Endothelial cell of umbilical vein (primary cell): ENCODE data around the gene BEST2.

ENCODE experiments used
- EZH2 ChIP-seq: IDR thresholded peaks from 2 replicates; pipeline ENCODE4 v1.6.1; 2012; ENCODE audit warnings: borderline replicate concordance, low read depth, mild to moderate bottlenecking, moderate library complexity, low read length, inconsistent platforms; ENCODE audit not compliant: severe bottlenecking
- GATA2 ChIP-seq: IDR thresholded peaks from 2 replicates; pipeline ENCODE4 v1.7.0; 2011; ENCODE audit warnings: low read depth, mild to moderate bottlenecking, moderate library complexity, mixed read lengths, low read length; ENCODE audit not compliant: insufficient read length, insufficient read depth
- MAX ChIP-seq: IDR thresholded peaks from 2 replicates; pipeline ENCODE4 v1.6.1; 2011; ENCODE audit not compliant: insufficient read depth, insufficient read length
- POLR2A ChIP-seq: IDR thresholded peaks from 2 replicates; pipeline ENCODE4 v1.6.1; 2012; ENCODE audit warnings: low read depth, mild to moderate bottlenecking, control low read depth, low read length
- TF ChIP-seq, protein P1 (sequence below), 2 donors: IDR thresholded peaks; 1 replicate in 1 of 2; 2 replicates in 1 of 2; pipeline ENCODE4 v1.5.1; 2011; ENCODE audit warnings: low read length in 2 of 2, mild to moderate bottlenecking in 2 of 2, moderate library complexity in 2 of 2, control low read depth in 1 of 2, inconsistent platforms in 1 of 2, low read depth in 1 of 2; ENCODE audit not compliant: insufficient read depth in 1 of 2; ENCODE audit errors: extremely low read depth in 1 of 2

DNA sequence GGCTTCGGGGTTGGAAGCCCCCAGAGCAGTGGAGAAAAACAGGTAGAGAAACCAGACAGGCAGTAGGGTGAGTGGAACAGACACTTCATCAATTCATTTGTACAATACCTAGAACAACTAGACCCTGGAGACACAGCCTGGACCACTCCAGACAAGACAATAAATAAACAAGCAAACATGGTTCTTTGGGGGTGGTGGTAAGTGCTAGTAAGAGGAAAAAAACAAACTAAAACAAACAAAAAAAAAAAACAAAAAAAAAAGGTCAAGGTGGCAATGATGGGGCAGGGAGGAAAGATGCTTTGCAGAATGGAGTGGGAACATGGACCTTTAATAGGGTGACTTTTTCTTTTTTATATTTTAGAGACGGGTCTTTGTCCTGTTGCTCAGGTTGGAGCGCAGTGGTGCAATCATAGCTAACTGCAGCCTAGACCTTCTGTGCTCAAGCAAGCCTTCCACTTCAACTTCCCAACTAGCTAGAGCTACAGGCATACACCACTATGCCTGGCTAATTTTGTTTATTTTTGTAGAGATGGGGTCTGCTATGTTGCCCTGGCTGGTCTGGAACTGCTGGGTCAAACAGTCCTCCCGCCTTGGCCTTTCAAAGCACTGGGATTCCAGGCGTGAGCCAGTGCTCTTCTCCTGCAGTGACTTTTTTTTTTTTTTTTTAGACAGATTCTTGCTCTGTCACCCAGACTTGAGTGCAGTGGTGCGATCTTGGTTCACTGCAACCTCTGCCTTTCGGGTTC, 42.8 kb downstream of the BEST2 start:
- TF ChIP-seq EZH2: no peak
- peak; percentile 34 for TF ChIP-seq POLR2A
- TF ChIP-seq, protein P1, sequence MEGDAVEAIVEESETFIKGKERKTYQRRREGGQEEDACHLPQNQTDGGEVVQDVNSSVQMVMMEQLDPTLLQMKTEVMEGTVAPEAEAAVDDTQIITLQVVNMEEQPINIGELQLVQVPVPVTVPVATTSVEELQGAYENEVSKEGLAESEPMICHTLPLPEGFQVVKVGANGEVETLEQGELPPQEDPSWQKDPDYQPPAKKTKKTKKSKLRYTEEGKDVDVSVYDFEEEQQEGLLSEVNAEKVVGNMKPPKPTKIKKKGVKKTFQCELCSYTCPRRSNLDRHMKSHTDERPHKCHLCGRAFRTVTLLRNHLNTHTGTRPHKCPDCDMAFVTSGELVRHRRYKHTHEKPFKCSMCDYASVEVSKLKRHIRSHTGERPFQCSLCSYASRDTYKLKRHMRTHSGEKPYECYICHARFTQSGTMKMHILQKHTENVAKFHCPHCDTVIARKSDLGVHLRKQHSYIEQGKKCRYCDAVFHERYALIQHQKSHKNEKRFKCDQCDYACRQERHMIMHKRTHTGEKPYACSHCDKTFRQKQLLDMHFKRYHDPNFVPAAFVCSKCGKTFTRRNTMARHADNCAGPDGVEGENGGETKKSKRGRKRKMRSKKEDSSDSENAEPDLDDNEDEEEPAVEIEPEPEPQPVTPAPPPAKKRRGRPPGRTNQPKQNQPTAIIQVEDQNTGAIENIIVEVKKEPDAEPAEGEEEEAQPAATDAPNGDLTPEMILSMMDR (IDR thresholded peaks at IDR 0.05; ENCODE audit: extremely low read depth in 1 of 2, insufficient read depth in 1 of 2, low read depth in 1 of 2, low read length in 2 of 2): no peak
- no peak for TF ChIP-seq MAX
- TF ChIP-seq GATA2: no peak
